Bone marrow (tissue), 2 donors: ENCODE data around the gene CD40.
"Not testable (repeated sequence)": the region's sequence is repeated elsewhere in the genome, so short reads cannot be mapped to it uniquely, and the experiment has no call there.

Experiments
- DNase-seq, 2 donors: peaks; one replicate each; lab custom pipeline; 2025; lab: John Stamatoyannopoulos, UW

CD40 gene

GRCh38 chr20:46117704-46118467 lies at the start of gene CD40:
Gene CD40, plus strand, starts transcription at chr20:46118314. Its CDS starts 30 bp downstream, at chr20:46118344.
- DNase-seq, result peak in 1 of 2 donors; percentile 57

- DNase-seq, result no peak
Measured at GRCh38 chr20:46070215-46070900, 47.8 kb upstream of the CD40 start.

GRCh38 chr20:46071573-46071972 lies 46.5 kb upstream of the CD40 start:
- DNase-seq, result no peak

- DNase-seq, result no peak
Measured at GRCh38 chr20:46073024-46073423, 45.1 kb upstream of the CD40 start.

GRCh38 chr20:46073443-46073842 lies 44.7 kb upstream of the CD40 start:
- no peak for DNase-seq

- DNase-seq, result no peak
Measured at GRCh38 chr20:46074006-46074405, 44.1 kb upstream of the CD40 start.

GRCh38 chr20:46076806-46077205 lies 41.3 kb upstream of the CD40 start:
- DNase-seq, result no peak

GRCh38 chr20:46077642-46078305 lies 40.3 kb upstream of the CD40 start:
- no peak for DNase-seq

GRCh38 chr20:46078954-46079353 lies 39.2 kb upstream of the CD40 start:
- no peak for DNase-seq

GRCh38 chr20:46081074-46081473 lies 37.0 kb upstream of the CD40 start:
- DNase-seq, result no peak

GRCh38 chr20:46083101-46083500 lies 35.0 kb upstream of the CD40 start:
- no peak for DNase-seq

GRCh38 chr20:46083531-46084061 lies 34.5 kb upstream of the CD40 start:
- DNase-seq, result no peak

- DNase-seq, result no peak
Measured at GRCh38 chr20:46084805-46085178, 33.3 kb upstream of the CD40 start.

- DNase-seq, result no peak
Measured at GRCh38 chr20:46085179-46085851, 32.8 kb upstream of the CD40 start.

GRCh38 chr20:46087161-46087560 lies 31.0 kb upstream of the CD40 start:
- DNase-seq, result no peak

GRCh38 chr20:46088409-46089166 lies 29.5 kb upstream of the CD40 start:
- no peak for DNase-seq

GRCh38 chr20:46089167-46089416 lies 29.0 kb upstream of the CD40 start:
- no peak for DNase-seq

- peak; percentile 90 to 95 for DNase-seq
Measured at GRCh38 chr20:46089417-46090388, 28.4 kb upstream of the CD40 start, which contains the start of gene NCOA5. Gene NCOA5, minus strand, starts transcription at chr20:46089962. Its CDS starts 10,538 bp downstream, at chr20:46079424.

- not testable (repeated sequence) for DNase-seq
Measured at GRCh38 chr20:46091622-46092535, 26.2 kb upstream of the CD40 start.
